Measurements from ENCODE around the gene CCDC24.
A peak's percentile ranks its signal among the peaks of the same experiment; 100 is the strongest.

The CCDC24 gene

GRCh38 chr1:43963890-43964289, 27.5 kb upstream of the CCDC24 start:
- no peak for DNase-seq (ENCODE audit: low spot score)

- DNase-seq (ENCODE audit: low spot score), result no peak
These were observed 26.1 kb upstream of the CCDC24 start for GRCh38 chr1:43965316-43965715.

GRCh38 chr1:43968348-43968948, 23.0 kb upstream of the CCDC24 start:
- DNase-seq (ENCODE audit: low spot score), result no peak

- no peak for DNase-seq (ENCODE audit: low spot score)
These were observed 22.0 kb upstream of the CCDC24 start for GRCh38 chr1:43969416-43969745.

GRCh38 chr1:43969746-43970466, 21.5 kb upstream of the CCDC24 start, which contains the start of gene DPH2:
Gene DPH2 (plus strand): TSS chr1:43970010. CDS start chr1:43970176, 166 bp downstream.
- peak; percentile 96 for DNase-seq (ENCODE audit: low spot score)

- no peak for DNase-seq (ENCODE audit: low spot score)
These were observed 20.9 kb upstream of the CCDC24 start for GRCh38 chr1:43970502-43970901.

- no peak for DNase-seq (ENCODE audit: low spot score)
These were observed 20.5 kb upstream of the CCDC24 start for GRCh38 chr1:43970911-43971310.

- DNase-seq (ENCODE audit: low spot score), result no peak
These were observed 19.9 kb upstream of the CCDC24 start for GRCh38 chr1:43971336-43971980.

GRCh38 chr1:43973981-43974442, 17.4 kb upstream of the CCDC24 start:
- no peak for DNase-seq (ENCODE audit: low spot score)

GRCh38 chr1:43974443-43975248, 16.8 kb upstream of the CCDC24 start, which contains the start of gene ATP6V0B:
Gene ATP6V0B (plus strand): TSS chr1:43974960. CDS start chr1:43975041, 81 bp downstream.
- peak; percentile 97 for DNase-seq (ENCODE audit: low spot score)

- DNase-seq (ENCODE audit: low spot score), result no peak
These were observed 16.0 kb upstream of the CCDC24 start for GRCh38 chr1:43975249-43975961.

- no peak for DNase-seq (ENCODE audit: low spot score)
These were observed 15.4 kb upstream of the CCDC24 start for GRCh38 chr1:43976045-43976444.

GRCh38 chr1:43976890-43977289, 14.5 kb upstream of the CCDC24 start:
- no peak for DNase-seq (ENCODE audit: low spot score)

GRCh38 chr1:43977376-43978263, 13.8 kb upstream of the CCDC24 start:
- DNase-seq (ENCODE audit: low spot score), result no peak

GRCh38 chr1:43978264-43978550, 13.2 kb upstream of the CCDC24 start:
- DNase-seq (ENCODE audit: low spot score), result no peak

- peak; percentile 63 for DNase-seq (ENCODE audit: low spot score)
These were observed 12.7 kb upstream of the CCDC24 start, which contains the start of gene B4GALT2 for GRCh38 chr1:43978551-43979260. Gene B4GALT2 (plus strand): TSS chr1:43979210. CDS start chr1:43981161, 1,951 bp downstream.

GRCh38 chr1:43979261-43979527, 12.2 kb upstream of the CCDC24 start:
- no peak for DNase-seq (ENCODE audit: low spot score)

GRCh38 chr1:43979528-43980254, 11.7 kb upstream of the CCDC24 start:
- DNase-seq (ENCODE audit: low spot score), result peak; percentile 71

GRCh38 chr1:43980255-43981134, 10.9 kb upstream of the CCDC24 start:
- DNase-seq (ENCODE audit: low spot score), result no peak

Data from ecto neural progenitor cell (in vitro differentiated cells).